ENCODE data around the gene CCNQ. TPM values are rescaled to one million over a fixed set of nuclear protein-coding genes. Genes with fewer than 3 reads are reported as not detected.
A peak's percentile ranks its signal among the peaks of the same experiment; 100 is the strongest.

Gene CCNQ
- total RNA-seq, 1 donor from 2014 or later: 42.5 TPM

DNA sequence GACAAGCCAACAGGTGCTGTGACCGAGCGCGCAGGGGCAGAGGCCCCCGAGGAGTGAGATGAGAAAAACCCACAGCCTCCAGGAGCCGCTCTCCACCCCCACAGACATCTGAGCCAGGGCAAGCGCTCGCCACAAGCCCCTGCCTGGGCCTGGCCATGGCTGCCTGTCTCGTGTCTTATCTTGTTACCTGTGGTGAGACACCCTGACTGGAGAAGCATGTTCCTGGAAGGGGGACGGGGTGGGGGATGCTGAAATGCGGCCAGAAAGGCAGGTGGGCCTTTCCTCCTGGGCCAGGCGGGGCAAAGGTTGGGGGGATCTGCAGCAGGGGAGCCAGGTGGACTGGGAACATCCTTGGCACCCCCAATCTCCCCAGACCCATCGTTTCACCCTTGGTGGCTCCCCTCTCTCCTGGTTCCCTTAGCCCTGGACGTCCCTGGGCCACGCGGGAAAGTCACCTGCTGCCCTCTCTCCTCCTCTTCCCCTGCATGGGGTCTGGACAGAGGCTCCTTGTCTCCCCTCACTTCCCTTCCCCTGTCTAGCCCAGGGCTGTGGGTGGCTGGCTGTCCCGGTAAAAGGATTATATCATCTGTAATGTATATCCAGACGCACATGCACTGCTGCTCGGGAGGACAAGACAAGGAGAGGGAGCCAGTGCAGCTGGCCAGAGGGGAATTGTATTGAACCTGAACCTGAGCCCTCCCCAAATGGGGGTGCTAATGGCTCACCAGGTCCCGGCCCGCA lies 39.7 kb upstream of the CCNQ start:
- intact Hi-C loops (cut with micrococcal nuclease): no loop called here
- ATAC-seq (no peak), DNase-seq (no peak)

DNA sequence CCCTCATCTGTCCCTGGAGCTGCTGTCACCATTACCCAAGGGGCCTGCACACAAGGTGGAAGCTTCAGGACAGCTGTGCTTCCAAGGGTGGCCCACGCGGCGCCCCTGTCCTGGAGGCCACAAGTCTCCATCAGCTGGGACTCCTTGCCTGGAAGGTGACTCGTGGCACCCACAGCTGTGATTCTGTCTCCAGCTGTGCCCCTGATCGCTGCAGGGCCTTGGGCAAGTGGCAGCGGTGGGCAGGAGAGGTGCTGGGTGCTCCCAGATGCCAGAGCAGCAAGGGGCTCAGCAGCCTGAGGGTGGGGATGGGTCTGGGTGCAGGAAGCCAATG lies 39.1 kb upstream of the CCNQ start:
- intact Hi-C loops (cut with micrococcal nuclease): no loop called here
- no peak for ATAC-seq
- no peak for DNase-seq

DNA sequence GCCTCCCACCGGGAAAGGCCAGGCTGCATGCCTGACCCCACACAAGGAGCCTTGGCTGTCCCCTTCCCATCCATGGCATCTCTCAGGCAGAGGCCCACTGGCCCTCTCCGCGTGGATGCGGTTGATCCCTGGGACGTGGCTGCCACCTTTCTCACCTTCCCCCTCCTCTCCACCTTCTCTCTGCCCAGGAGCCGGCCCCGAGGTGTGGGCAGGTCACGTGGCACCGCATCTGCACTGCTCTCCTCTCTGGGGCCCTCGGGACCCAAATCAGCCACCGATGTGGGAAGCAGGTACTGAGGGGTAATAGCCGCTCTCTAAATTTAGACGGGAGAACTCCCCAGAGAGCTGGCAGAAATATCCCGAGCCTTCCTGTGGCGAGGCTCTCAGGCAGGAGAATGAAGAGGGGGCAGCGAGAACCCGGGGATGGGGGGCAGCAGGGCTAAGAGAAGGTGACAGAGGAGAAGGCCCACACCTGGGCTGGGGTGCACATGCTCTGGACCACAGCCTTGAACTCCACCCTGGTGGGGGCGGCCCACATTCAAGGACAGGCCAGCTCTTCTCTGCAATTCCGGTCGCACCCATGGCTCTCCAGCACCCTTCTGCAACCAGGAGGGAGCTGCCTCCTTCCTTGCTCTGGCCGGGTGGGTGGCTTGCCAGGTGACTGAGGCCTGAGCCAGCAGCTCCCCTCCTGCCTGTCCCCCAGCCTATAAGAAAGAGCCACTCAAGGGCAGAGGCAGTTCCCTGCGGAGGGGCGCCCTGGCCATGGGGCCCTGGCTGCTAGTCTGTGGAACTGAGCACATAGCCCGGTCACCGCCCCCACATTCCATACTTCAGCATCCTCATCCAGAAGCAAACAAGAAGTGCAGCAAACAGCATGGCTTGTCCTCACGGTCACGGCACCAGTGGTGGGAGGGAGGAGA lies 38.4 kb upstream of the CCNQ start:
- ATAC-seq (no peak), DNase-seq (no peak)
- intact Hi-C loops (cut with micrococcal nuclease): no loop called here

DNA sequence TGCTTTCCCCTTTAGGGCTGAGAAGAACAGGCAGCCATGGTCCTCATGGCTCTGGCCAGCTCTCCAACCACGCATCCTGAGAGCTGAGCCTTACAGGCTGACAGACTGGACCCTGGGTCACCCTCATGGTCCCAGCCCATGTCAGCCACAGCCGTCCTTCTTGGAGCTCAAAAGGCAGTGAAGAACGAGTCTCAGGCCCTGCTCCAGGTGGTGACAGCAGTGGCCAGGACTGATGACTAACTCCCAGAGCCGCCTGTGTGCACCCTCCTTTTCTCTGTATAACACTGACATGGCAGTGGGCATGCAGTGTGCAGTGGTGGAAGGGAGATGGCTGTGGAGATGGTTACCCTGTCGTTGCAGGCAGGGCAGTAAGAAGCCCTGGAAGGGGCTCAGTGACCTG lies 37.8 kb upstream of the CCNQ start:
- DNase-seq (no peak), ATAC-seq (no peak)
- intact Hi-C loops (cut with micrococcal nuclease): no loop called here

DNA sequence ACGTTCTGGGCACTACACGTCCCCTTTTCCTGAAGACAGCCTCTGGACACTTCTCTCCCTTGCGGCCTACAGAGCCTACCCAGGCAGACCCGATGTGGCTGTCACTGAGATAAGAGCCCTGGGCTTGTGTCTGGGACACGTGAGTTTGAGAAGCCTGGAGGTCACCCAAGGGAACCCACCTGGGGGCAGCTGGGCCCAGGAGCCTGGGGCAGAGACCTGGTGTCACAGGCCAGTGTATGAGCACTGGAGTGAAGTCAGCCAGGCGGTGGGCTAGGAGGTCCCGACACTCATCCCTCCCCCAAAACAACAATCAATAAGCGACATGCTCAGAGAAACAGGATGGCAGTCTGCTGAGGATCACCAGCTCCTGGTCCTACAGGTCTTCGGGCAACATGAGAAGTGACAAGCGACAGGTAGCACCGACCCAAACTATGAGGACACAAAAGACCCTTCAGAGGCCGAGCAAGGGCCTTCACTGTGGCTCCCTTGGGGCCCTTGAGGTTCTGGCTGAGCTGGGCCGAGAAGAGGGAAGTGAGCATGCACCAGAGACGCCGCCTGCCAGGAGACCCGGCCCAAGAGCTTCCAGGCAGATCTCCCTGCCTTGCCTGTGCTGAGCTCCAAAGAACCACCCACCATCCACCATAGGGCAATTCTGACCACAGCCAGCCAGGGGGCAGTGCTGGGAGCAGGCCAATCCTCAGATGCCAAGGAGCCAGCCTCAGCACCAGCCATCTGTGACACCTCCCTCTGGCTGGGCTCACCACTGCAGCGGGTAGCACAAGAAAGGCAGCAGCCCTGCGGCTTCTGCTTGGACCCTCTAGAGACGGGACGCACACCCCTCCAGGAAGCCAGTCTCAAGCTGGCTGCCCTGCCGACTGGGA lies 37.1 kb upstream of the CCNQ start:
- intact Hi-C loops (cut with micrococcal nuclease): no loop called here
- DNase-seq (no peak), ATAC-seq (no peak)

DNA sequence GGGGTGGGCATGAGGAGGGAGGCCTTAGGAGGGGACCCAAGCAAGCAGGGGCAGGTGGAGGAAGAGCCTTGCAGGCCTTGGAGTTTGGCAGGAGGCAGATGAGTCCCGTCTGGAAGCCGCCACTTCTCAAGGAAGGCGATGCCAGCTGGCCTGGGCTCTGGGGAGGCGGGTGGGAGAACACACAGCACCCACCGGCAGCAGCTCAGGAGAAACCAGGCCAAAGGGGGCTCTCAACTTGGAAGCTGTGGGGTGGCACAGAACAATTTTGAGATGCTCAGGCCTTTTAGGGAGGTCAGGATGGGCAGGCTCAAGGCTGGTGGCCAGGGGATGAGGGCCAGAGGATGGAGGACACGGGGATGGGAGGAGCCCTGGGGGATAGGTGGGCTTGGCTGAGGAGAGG lies 36.4 kb upstream of the CCNQ start:
- no peak for DNase-seq
- ATAC-seq: no peak
- intact Hi-C loops (cut with micrococcal nuclease): no loop called here

DNA sequence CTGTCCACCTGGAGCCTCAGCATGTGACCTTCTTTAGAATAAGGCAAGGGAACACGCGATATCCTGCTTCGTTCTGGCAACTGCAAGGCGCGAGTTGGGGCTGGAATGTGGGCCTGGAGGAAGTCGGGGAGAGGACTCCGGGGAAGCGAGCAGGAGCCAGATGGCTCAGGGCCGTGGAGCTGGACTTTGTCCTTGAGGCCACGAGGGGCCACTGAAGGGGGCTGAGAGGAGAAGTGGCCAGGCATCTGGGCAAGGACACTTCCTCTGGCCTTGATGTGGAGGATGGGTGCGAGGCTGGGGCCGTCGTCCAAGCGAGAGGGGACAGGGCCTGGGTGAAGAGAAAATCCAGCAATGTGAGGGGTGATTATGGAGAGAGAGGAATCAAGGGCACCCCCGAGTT lies 35.9 kb upstream of the CCNQ start:
- intact Hi-C loops (cut with micrococcal nuclease): no loop called here
- DNase-seq (peak; percentile 36), ATAC-seq (no peak)

DNA sequence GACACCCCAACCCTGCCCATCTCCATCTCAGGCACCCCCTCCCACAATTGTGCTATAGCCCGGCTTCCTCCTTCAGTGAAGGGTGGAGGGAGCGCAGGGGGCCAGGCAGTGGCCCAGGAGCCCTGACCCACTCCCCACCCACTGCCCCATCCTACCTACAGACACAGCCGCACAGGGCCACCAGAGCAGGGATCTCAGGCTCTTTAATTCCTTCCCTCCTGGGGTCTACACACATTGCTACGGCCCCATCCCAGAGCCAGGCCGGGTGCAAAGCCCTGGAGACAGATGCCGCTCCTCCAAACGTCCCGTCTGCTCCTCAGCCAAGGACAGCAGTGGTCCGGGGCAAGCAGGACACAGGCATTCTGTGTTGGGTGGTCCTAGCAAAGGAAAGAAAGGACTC lies 35.3 kb upstream of the CCNQ start:
- intact Hi-C loops (cut with micrococcal nuclease): no loop called here
- DNase-seq: no peak
- no peak for ATAC-seq

DNA sequence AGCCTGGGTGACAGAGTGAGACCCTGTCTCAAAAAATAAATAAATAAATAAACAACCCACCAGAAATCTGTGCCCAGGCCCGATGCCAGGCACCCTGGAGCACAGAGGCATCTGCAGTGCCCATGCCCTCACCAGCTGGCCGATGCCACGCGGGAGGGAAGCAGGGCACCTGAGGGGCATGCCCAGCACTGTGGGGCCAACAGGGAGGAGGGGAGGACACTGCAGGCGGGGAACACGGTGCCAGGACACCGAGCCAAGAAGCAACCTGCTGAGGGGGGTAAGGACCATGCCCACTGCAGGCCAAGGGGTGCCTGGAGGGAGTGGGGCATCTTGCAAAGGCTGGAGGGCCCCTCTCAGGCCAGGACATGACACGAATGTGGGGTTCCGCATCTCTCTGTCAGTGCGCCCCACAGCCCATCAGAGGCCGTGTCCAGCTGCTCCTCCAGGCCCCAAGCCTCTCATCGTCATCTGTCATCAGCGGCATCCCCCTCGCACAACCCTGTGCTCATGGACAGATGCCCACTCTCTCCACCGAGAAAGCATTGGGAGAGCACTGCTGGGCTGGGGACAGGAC lies 34.8 kb upstream of the CCNQ start:
- DNase-seq (no peak), ATAC-seq (no peak)
- intact Hi-C loops (cut with micrococcal nuclease): no loop called here

DNA sequence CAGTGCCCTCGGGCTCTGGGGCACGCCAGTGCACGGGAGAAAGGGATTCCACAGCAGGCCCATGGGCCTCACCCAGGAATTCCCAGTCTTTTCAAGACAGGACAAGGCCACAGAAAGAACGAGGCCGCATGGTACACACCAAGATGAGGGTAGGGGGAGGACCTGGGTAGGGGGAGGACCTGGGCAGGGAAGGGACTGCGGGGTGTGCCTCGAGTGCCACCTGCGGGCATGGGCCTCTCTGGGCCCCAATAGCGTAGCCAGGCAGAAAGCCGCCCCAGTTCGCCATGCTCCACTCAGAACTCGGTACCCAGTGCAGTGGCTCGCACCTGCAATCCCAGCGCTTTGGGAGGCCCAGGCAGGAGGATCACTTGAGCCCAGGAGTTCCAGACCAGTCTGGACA lies 34.1 kb upstream of the CCNQ start:
- intact Hi-C loops (cut with micrococcal nuclease): no loop called here
- no peak for ATAC-seq
- no peak for DNase-seq

DNA sequence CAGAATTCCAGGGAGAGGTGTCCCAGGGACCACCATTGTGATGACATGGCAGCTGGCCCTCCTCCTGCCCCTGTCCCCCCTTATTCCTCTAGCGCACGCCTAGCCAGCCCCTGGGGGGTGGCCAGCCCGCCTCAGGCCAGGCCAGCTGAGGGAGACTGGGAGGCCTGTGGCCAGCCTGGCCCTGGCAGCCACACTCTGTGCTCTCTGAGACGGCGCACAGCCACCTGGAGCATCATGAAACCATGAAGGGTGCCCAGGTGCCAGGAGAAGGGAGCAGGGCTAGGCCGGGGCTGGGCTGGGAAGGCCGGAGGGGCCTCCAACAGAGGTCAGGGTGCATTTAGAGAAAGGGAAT lies 33.6 kb upstream of the CCNQ start:
- ATAC-seq: no peak
- no peak for DNase-seq
- intact Hi-C loops (cut with micrococcal nuclease): no loop called here

DNA sequence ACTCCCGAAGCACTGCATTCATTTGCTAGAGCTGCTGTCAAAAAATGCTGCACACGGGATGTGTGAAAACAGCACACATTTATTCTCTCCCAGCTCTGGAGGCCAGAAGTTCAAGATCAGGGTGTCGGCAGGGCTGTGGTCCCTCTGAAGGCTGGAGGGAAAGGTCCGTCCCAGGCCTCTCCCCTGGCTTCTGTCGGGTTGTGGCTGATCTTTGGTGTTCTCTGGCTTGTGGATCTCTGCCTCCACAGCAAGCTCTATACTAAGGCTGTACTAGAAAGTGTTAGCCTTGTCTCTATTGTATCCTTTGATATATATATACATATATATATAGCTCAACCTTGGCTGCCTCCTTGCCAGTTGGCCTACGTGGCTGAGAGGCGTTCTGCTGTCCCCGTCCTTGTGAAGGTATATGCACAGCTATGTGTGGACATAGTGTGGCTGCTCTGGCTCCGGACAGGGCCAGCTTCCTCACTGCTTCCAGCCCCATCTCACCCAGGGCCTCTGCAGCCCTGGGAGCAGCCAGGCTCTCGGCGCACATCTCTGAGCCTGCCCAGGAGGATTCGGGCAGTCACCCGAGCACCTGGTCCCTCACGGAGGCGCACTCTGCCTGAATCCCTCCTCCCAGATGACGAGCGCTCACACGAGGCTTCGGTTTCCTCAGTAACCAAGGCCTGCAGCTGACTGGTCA lies 33.1 kb upstream of the CCNQ start:
- no peak for ATAC-seq
- DNase-seq: no peak
- intact Hi-C loops (cut with micrococcal nuclease): no loop called here

DNA sequence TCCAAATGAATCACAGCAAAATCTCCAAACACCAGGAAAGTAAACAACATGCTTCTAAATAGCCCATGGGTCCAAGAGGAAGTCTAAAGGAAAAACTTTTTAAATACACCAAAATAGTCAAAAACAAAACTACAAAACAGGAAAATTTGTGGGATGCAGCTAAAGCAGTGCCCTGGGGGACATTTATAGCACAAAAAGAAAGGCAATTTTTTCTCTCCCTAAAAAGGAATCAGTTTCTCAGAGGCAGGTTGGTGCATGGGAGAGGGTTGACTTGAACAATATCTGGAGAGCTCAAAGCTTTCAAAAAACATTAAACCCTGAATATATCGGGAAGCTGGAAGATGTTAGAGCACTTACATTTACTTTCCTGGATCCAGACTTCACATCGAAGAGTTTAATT lies 32.4 kb upstream of the CCNQ start:
- DNase-seq: no peak
- no peak for ATAC-seq
- intact Hi-C loops (cut with micrococcal nuclease): no loop called here

DNA sequence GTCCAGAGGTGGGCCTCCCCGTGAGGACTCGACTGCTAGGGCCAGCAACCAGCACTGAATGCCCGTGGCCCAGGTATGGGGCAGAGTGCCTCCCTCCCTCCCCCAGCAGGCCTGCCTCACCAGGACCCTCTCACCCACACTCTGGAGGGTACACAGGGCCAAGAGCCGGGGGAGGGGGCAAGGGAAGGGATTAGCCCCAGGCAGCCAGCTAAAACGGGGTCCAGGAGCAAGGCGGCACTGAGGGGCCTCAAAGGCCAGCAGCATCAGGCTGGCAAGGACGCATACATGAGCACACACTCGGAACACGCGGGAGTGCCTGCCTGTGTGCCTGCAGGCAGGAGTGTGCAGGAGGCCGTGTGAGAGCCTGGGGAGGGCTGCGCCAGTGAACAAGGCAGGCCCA lies 29.7 kb upstream of the CCNQ start:
- intact Hi-C loops (cut with micrococcal nuclease): no loop called here
- DNase-seq (no peak), ATAC-seq (no peak)

DNA sequence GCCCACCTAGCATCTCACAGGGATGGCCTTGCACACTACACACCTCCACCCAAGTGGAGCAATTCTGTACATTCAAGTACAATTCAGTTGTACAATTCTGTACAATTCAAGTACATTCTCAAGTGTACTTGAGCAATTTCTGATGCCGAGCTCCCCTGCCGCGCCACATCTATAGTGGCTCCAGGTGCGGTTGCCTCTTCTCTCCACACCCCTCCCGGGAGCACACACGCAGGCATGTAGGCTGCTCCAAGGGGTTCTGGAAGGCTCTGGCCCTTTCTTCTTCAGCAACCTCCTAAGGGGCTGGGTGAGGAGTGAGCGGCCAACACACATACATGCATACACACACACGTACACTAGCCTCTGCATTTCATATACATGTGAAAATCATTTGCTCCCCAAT lies 29.2 kb upstream of the CCNQ start:
- intact Hi-C loops (cut with micrococcal nuclease): no loop called here
- DNase-seq (no peak), ATAC-seq (no peak)

DNA sequence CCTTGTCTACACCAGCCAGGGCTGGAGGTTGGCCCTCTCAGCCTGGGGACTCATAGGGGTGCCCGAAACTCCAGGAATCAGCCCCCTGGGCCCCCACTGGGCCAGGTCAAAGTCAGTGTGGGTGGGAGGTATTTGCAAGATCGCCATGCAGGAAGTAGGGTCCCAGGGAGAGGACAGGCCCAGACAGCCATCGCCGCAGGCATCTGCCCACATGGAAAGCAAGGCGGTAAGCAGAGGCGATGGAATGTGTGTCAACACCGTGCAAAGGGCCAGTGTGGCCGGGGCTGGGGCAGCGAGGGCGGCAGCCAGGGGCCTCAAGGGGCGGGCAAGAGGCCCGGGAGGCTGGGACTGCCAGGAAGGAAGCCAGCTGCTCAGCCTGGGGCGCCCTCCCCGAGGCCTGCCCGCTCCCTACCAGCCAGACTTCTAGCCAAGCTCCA lies 28.8 kb upstream of the CCNQ start:
- intact Hi-C loops (cut with micrococcal nuclease): no loop called here
- DNase-seq (no peak), ATAC-seq (no peak)

DNA sequence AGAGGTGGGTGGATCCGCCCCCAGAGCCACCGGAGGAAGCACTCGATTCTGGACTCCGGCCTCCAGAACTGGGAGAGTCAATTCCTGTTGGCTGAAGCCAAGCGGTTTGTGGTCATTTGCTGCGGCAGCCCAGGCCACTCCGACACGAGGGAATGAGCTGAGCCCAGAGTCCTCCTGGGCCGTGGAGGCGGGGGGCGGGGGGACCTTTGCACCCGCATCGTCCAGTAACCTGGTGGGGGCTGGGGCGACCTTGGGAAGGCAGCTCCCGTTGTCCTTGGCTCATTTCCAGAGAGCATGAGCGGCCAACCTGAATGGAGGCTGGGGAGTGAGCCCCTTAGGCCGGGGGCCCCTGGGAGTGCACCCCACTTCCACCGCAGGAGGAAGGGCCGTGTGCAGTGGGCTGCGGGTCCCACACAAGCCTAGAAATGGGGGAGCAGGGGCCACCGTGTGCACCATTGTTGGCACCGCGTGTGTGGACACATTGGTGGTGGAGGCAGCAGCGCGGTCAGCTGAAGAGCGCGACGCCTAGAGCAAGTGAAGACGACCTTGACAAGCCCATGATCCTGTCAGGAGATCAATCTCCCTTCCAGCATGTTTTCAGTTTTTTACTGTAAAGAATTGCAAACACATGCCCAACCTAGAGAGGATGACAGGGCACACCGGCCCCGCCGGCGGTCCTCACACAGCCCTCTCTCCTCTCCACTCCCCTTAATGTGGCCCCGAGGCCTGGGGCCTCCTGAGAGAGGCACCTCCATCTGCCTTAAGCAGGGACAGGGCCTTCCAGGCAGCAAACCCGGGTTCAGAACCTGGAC lies 28.1 kb upstream of the CCNQ start:
- intact Hi-C loops (cut with micrococcal nuclease): no loop called here
- ATAC-seq (no peak), DNase-seq (no peak)

DNA sequence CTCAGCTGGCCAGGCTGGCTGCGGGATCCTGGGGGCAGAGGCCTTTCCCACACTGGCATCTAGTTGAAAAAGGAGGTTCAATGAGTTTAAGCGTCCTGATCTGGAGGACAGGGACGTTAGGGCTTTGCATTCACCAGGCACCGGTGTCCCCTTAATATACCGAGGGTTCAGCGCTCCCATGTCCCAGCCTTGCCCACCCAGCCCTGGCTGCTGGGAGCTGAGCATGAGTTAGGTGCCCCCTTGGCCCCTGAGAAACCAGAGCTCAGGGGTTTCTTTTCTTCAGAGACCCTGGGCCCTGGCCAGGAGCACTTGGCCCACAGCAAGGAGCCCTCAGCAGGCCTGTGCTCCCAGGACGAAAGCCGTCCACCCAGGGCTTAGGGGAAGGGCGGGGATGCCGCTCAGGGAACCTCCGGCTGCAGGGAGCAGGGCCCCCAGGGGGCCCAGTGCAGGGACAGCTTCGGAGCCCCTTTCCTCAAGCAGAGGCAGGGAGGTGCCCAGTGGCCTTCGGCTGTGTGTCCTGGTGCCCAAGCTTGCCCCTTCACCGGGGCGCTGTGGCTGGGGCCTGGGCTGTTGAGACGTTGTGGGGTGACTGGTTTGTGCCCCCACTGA lies 27.2 kb upstream of the CCNQ start:
- DNase-seq (no peak), ATAC-seq (no peak)
- intact Hi-C loops (cut with micrococcal nuclease): no loop called here

All from left ventricle myocardium superior (tissue), 1 donor.